ENCODE measurements around the gene AGAP1.
"Not testable (repeated sequence)": the region's sequence is repeated elsewhere in the genome, so short reads cannot be mapped to it uniquely, and the experiment has no call there.

AGAP1 gene

GRCh38 chr2:235934774-235935484 is 441.1 kb downstream of the AGAP1 start:
- DNase-seq = peak; percentile 90

GRCh38 chr2:235935773-235936172 is 441.9 kb downstream of the AGAP1 start:
- DNase-seq = no peak

GRCh38 chr2:235936493-235936892 is 442.6 kb downstream of the AGAP1 start:
- DNase-seq = no peak

GRCh38 chr2:235937087-235937486 is 443.2 kb downstream of the AGAP1 start:
- DNase-seq = no peak

DNA sequence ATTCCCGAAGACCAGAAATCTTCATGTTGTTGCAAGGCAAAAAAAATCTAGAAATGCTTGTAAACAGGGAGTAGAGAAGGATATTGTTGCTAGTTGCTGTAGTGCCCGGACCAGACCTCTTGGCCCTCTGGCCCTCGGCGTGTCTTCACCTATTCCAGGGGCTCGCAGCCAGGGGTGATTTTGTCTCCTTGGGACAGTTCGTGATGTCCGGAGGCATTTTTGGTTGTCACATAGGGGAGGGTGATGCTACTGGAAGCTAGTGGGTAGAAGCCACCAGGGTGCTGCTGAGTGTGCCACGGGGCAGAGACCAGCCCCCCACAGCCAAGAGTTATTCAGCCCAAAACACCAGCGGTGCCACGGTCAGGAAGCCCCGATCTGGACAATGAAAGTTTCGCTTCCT is 443.7 kb downstream of the AGAP1 start:
- DNase-seq = no peak

GRCh38 chr2:235937936-235938335 is 444.1 kb downstream of the AGAP1 start:
- DNase-seq = no peak

DNA sequence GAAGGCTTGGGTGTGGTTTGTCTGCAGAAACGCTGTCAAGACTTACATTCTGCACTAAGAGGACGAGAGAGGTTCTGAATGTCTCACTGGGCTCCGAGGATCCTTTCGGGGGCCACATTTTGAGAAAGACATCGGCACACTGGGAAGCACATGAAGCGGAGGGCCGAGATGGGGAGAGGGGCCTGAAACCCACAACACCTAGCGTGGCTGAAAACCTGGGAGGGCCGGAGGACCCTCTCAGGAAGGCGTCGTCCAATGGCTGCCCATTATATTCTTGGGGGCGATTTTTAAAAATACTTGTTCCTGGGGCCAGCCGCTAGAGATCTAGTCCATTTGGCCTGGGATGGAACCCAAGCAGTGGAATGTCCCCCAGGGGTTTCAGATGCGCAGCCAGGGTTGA is 444.8 kb downstream of the AGAP1 start:
- DNase-seq = no peak

DNA sequence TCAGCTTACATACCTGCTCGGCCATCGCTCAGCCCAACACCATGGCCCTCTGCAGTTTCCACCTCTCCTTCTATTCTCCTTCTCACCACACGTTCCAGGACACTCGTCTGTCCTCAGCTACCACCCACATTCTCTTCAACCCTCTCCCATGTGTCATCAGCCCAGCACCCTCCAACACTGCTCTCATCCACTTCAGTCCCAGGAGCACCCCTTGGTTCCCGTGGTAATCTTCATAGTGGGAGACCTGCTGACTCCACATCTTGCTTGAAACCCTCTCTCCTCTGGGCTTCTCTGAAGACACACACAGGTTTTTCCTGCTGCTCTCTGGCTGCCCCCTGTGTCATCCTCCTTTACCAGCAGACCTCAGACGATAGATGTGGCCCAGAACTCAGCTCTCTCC is 445.6 kb downstream of the AGAP1 start:
- no peak for DNase-seq

GRCh38 chr2:235940330-235940729 is 446.5 kb downstream of the AGAP1 start:
- peak; percentile 12 for DNase-seq

DNA sequence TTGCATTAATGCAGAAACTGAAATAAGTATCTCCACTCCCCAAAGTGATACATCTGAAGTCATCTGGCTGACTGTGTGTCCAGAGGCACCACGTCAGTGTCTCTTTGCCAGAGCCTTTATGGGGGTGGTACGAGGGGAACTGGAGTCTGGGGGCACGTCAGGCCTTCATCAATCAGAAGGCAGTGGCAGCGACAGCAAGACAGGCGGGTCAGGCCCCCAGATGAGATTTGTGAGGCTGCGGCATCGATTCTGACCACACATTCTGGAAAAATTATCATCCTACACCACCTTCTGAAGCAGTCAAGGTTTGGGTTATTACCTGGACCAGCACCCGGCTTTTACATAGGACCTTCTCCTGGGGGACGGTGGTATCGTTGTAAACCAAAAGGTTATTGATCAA is 450.7 kb downstream of the AGAP1 start:
- no peak for DNase-seq

DNA sequence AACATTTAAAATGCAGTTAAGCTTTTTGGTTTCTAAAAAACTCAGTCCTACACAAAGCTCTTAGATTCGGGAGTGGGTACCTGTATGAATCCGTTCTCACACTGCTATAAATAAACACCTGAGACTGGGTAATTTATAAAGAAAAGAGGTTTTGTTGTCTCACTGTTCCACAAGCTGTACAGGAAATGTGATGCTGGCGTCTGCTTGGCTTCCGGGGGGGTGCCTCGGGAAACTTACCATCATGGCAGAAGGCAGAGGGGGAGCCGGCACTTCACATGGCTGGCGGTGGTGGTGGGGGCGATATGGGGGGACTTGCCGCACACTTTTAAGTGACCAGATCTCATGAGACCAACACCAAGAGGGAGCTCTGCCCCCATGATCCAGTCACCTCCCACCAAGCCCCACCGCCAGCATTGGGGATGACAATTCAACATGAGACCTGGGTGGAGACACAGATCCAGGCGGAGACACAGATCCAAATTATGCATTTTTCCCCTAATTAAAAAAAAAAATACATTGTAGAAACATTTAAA is 451.8 kb downstream of the AGAP1 start:
- no peak for DNase-seq

DNA sequence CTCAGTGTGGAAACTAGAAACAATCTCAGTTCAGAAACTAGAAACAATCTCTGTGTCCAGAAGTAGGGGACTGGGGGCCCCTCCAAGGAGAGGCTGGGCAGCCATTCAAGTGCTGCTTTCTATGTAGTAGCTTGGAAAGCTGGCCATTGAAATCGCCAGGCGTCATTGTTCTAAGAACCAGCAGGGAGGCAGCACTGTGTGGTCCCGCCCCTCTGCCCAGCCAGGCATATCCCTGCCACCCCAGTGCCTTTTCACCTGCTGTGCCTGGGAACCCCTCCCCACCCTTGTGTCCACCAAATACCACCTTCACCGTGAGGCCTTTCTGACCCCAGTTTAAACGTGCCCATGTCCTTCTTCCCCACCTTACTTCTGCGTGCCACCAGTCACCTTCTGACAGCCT is 452.7 kb downstream of the AGAP1 start:
- DNase-seq = no peak

DNA sequence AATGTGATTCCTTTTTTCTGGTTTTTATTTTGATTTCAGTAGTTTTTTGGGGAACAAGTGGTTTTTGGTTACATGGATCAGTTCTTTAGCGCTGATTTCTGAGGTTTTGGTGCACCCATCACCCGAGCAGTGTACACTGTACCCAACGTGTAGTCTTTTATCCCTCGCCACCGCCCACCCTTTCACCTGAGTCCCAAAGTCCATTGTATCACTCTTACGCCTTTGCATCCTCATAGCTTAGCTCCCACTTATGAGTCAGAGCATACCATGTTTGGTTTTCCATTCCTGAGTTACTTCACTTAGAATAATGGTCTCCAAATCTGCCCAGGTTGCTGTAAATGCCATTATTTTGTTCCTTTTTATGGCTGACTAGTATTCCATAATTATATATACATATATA is 453.2 kb downstream of the AGAP1 start:
- DNase-seq = not testable (repeated sequence)

- no peak for DNase-seq
Measured at GRCh38 chr2:235949567-235950472, 456.0 kb downstream of the AGAP1 start.

DNA sequence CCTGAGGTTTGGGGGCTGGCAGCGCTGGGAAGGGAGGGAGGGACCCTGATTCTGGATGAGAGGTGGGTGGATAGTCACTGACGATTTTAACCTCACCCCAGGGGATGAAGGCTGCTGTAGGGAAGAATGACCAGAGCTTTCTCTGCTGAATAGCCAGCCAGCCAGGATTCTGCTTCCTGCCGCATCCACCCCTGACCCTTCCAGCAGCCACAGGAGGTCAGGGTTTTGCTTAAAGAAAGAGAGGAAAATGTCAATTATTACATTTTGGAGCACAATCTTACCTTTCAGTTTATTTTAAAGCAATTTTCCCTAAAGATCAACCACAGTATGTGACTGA is 456.6 kb downstream of the AGAP1 start:
- no peak for DNase-seq

DNA sequence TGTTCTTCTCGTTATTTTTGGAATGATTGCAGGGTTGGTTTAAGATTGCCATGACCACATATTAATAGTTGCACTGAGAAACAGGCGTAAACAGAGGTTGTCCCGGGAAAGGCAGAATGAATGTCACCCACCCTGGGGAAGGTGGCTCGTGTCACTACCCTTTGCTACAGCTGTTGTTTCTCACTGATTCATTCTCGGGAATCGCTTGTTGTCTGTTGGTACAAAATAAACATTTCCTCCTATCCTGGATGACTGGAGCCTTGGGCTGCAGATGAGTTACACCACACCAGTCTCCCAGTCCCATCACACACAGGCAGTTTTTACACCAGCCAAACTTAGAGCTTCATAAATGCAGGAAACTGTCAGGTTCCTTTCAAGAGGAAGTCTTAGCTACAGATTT is 457.6 kb downstream of the AGAP1 start:
- no peak for DNase-seq

GRCh38 chr2:235951982-235952381 is 458.1 kb downstream of the AGAP1 start:
- no peak for DNase-seq

GRCh38 chr2:235952714-235953113 is 458.9 kb downstream of the AGAP1 start:
- DNase-seq = no peak

GRCh38 chr2:235954281-235954680 is 460.4 kb downstream of the AGAP1 start:
- no peak for DNase-seq

DNA sequence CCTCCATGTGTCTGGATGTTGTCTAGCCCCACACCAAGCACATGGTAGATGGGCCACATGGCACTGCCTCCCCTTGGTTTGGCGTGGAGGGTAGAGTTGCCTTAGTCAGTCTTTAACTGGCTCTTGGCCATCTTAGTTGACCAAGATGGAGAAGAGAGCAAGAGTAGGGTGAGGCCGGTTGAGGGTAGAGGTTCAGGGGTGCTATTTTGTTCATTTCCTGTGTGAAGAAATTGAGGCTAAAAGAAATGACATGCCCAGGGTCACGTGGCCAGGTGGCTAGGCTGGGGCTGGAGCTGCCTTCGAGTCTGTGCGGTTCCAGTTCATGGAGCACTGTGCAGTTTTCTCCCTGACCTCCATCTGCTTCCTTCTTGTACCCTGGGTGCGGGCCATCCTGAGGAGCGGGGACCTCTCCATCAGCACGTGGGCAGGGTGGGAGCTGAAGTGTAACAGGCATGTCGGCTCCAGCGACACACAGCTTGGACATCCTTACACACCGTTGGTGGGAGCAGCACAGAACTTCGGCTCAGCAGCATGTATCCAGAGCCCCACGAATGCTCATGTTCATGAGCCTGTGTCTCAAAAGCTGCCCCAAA is 461.1 kb downstream of the AGAP1 start:
- DNase-seq = no peak

DNA sequence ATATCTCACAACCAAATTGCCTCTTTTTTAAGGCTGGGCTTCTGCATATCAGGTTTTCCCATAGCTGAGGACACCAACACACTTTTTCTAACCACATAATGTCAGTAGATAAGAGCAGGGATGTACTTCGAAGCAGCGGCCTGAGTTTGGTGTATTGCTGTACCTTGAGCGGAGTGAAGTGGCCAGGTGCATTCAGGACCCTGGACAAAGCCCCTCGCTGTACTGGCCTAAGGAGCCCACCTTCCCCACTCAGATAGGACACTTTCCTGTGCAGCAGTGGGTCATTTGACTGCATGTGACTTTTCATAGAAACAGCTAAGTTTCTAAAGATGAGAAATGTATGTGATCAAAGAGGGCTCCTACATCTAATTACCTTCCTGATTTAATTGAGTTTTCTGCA is 461.8 kb downstream of the AGAP1 start:
- DNase-seq = no peak

- DNase-seq = no peak
Measured at GRCh38 chr2:235956281-235956970, 462.6 kb downstream of the AGAP1 start.

DNA sequence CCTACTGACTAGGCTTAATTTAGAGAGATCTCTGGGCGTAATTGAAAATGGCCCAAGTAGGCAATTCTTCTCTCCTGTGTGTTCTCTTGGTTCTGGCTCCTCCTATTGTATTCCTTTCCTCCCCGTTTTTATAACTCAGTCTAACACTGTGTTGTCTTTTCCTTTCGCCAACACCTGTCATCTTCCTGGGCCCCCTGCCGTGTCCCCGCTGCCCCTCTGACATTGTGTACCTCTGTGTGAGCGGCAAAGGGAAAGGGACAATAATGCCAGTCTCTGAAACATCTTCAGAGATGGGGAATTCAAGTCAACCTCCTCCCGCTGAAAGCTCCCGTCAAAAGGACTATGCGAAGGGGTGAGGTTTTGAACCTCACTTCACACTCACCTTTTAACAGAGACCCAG is 463.4 kb downstream of the AGAP1 start:
- DNase-seq = no peak

Data from NCI-H2227 treated with DMSO at 0.1 percent for 48 hours (cell line).